T-helper 2 cell treated with Interferon-gamma antibody and Interleukin-4, amounts not matched to agents 5 μg/mL and 100 μg/mL, for 36 hours (primary cell): ENCODE measurements around the gene PYDC1.
"Not testable (repeated sequence)": the region's sequence is repeated elsewhere in the genome, so short reads cannot be mapped to it uniquely, and the experiment has no call there.

Experiments
- DNase-seq: peaks from one replicate; pipeline ENCODE4 v3.0.0; 2021; ENCODE audit warnings: low spot score
- H3K27ac Mint-ChIP-seq: one replicate; pipeline ENCODE4 v1.8.0; 2021; ENCODE audit warnings: mild to moderate bottlenecking, mixed read lengths
- H3K27me3 Mint-ChIP-seq: one replicate; pipeline ENCODE4 v1.8.0; 2021; ENCODE audit warnings: low read depth, mixed read lengths
- H3K36me3 Mint-ChIP-seq: one replicate; pipeline ENCODE4 v1.8.0; 2021; ENCODE audit warnings: low read depth, mixed read lengths
- H3K4me1 Mint-ChIP-seq: one replicate; pipeline ENCODE4 v1.8.0; 2021; ENCODE audit warnings: low read depth, mixed read lengths
- H3K4me3 Mint-ChIP-seq: one replicate; pipeline ENCODE4 v1.8.0; 2022; ENCODE audit warnings: mild to moderate bottlenecking, moderate library complexity, mixed read lengths
- H3K9me3 Mint-ChIP-seq: one replicate; pipeline ENCODE4 v1.8.0; 2021; ENCODE audit warnings: mixed read lengths

PYDC1 gene

GRCh38 chr16:31196324-31197088, 20.4 kb downstream of the PYDC1 start:
- Mint-ChIP-seq H3K27ac (no peak overlapping the region), H3K4me1 (peaks cover 40% of the 10 kb centered on the region), H3K27me3 (no peaks in the 10 kb centered on the region), H3K9me3 (no peaks in the 10 kb centered on the region), H3K4me3 (no peak overlapping the region), H3K36me3 (peaks cover 59% of the 10 kb centered on the region)
- no peak for DNase-seq

GRCh38 chr16:31195861-31196260, 21.1 kb downstream of the PYDC1 start:
- H3K27ac Mint-ChIP-seq: not testable (repeated sequence)
- peaks cover 60% of the 10 kb centered on the region for H3K36me3 Mint-ChIP-seq
- peaks cover 37% of the 10 kb centered on the region for H3K4me1 Mint-ChIP-seq

DNA sequence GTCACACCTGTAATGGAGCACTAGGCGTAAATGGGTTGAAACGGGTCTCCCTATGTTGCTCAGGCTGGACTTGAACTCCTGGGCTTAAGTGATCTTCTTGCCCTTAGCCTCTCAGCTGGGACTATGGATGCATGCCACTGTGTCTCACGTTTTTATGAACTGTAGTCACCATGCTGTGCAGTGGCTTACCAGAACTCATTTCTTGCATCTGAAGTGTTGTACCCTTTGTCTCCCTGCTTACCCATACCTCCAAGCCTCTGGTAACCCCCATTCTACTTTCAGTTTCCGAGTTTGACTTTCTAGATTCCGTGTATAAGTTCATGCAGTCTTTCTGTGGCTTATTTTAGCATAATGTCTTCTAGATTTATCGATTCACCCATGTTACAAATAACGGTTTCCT, 22.0 kb downstream of the PYDC1 start:
- peaks cover 38% of the 10 kb centered on the region for H3K4me1 Mint-ChIP-seq
- H3K27me3 Mint-ChIP-seq: no peaks in the 10 kb centered on the region
- H3K36me3 Mint-ChIP-seq: peaks cover 67% of the 10 kb centered on the region
- no peak for DNase-seq
- H3K9me3 Mint-ChIP-seq: no peaks in the 10 kb centered on the region
- no peak overlapping the region for H3K4me3 Mint-ChIP-seq
- H3K27ac Mint-ChIP-seq: no peak overlapping the region

More at GRCh38 chr16:31195861-31196260, 21.1 kb downstream of the PYDC1 start:
- H3K9me3 Mint-ChIP-seq, H3K27me3 Mint-ChIP-seq, H3K4me3 Mint-ChIP-seq, DNase-seq: not testable (repeated sequence)

DNA sequence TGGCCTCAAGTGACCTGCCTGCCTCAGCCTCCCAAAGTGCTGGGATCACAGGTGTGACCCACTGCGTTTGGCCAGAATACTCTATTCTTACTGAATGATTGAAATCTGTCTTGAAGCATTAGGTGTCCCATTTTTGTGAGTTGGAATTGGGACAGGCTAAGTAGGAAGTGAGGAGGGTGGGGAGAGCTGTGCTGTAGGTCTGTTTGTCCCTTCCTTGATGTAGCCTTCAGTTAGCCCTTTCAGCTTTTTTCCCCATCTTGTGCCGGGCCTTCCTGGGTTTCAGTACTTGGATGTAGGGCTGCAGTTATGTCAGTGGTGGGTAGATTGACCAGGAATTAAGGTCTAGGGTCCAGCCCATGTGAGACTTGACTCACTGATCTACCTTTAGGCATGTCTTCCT, 23.1 kb downstream of the PYDC1 start:
- Mint-ChIP-seq H3K4me3 (no peak overlapping the region), H3K27ac (no peak overlapping the region), H3K36me3 (peaks cover 69% of the 10 kb centered on the region), H3K27me3 (no peaks in the 10 kb centered on the region), H3K9me3 (no peaks in the 10 kb centered on the region), H3K4me1 (peaks cover 37% of the 10 kb centered on the region)
- no peak for DNase-seq

GRCh38 chr16:31192856-31193642, 23.9 kb downstream of the PYDC1 start:
- H3K27me3 Mint-ChIP-seq: no peaks in the 10 kb centered on the region
- H3K36me3 Mint-ChIP-seq: peaks cover 77% of the 10 kb centered on the region
- no peak overlapping the region for H3K4me3 Mint-ChIP-seq
- H3K9me3 Mint-ChIP-seq: no peaks in the 10 kb centered on the region
- no peak overlapping the region for H3K27ac Mint-ChIP-seq
- H3K4me1 Mint-ChIP-seq: peaks cover 31% of the 10 kb centered on the region
- DNase-seq: no peak

GRCh38 chr16:31191697-31192428, 25.1 kb downstream of the PYDC1 start:
- Mint-ChIP-seq H3K27me3 (no peaks in the 10 kb centered on the region), H3K27ac (no peak overlapping the region), H3K9me3 (no peaks in the 10 kb centered on the region), H3K4me3 (no peak overlapping the region), H3K4me1 (peaks cover 34% of the 10 kb centered on the region), H3K36me3 (peaks cover 85% of the 10 kb centered on the region)
- no peak for DNase-seq

GRCh38 chr16:31190818-31191444, 26.0 kb downstream of the PYDC1 start:
- Mint-ChIP-seq H3K4me1 (peaks cover 41% of the 10 kb centered on the region), H3K27ac (peak overlapping the region; percentile 69), H3K36me3 (peaks cover 87% of the 10 kb centered on the region), H3K9me3 (no peaks in the 10 kb centered on the region), H3K4me3 (no peak overlapping the region), H3K27me3 (no peaks in the 10 kb centered on the region)
- DNase-seq: no peak

DNA sequence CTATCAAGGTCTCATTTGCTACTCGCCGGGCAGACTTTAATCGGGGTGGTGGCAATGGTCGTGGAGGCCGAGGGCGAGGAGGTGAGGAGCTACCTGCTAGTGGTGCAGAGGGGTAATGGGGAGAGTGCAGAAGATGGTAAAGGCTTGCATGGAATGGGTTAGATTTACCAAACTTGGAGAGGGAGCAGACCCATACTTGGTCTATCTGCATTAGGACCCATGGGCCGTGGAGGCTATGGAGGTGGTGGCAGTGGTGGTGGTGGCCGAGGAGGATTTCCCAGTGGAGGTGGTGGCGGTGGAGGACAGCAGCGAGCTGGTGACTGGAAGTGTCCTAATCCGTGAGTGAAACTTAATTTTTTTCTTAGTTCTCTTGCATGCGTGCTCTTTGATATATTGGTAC, 26.9 kb downstream of the PYDC1 start:
- Mint-ChIP-seq H3K9me3 (no peaks in the 10 kb centered on the region), H3K27ac (peak overlapping the region; percentile 21), H3K4me1 (peaks cover 48% of the 10 kb centered on the region), H3K27me3 (no peaks in the 10 kb centered on the region), H3K36me3 (peaks cover 90% of the 10 kb centered on the region), H3K4me3 (no peak overlapping the region)
- no peak for DNase-seq

DNA sequence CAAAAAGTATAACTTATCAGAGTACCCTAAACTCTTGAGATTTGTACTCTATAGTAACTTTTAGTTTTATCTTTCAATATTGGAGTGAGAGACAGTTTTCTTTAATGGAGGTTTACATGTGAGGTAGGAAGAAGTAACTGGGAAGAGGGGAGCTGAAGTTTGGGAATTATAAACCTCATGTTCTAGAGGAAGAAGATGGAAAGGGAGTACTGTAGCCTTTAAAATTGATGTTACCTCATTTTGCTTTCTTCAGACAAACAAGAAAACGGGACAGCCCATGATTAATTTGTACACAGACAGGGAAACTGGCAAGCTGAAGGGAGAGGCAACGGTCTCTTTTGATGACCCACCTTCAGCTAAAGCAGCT, 27.5 kb downstream of the PYDC1 start:
- Mint-ChIP-seq H3K27ac (peak overlapping the region; percentile 13), H3K27me3 (no peaks in the 10 kb centered on the region), H3K9me3 (no peaks in the 10 kb centered on the region), H3K36me3 (peaks cover 91% of the 10 kb centered on the region), H3K4me3 (no peak overlapping the region), H3K4me1 (peaks cover 54% of the 10 kb centered on the region)
- DNase-seq: no peak

GRCh38 chr16:31188450-31189411, 28.2 kb downstream of the PYDC1 start:
- H3K4me3 Mint-ChIP-seq: no peak overlapping the region
- no peaks in the 10 kb centered on the region for H3K9me3 Mint-ChIP-seq
- H3K4me1 Mint-ChIP-seq: peaks cover 56% of the 10 kb centered on the region
- H3K27ac Mint-ChIP-seq: peak overlapping the region; percentile 13
- H3K27me3 Mint-ChIP-seq: no peaks in the 10 kb centered on the region
- no peak for DNase-seq
- peaks cover 89% of the 10 kb centered on the region for H3K36me3 Mint-ChIP-seq

DNA sequence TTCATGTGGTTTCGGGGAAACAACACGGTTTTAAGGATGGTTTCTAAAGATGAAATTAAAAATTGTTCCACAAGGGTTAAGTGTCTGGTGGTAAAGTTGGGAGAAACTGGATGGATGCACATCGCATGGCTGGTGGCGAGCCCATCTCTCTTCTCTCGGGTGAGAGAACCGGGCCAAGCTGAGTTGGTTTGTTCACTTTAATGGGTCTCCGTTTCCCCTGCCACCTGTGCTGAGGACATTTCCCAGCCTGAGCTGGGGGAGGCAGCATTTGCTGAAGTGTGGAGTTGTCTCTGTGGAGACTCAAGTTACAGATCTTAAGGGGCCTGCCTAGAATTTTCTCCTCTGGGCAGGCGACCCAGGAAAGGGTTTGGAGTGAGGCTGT, 29.1 kb downstream of the PYDC1 start:
- no peaks in the 10 kb centered on the region for H3K27me3 Mint-ChIP-seq
- no peaks in the 10 kb centered on the region for H3K9me3 Mint-ChIP-seq
- H3K27ac Mint-ChIP-seq: no peak overlapping the region
- no peak overlapping the region for H3K4me3 Mint-ChIP-seq
- peaks cover 61% of the 10 kb centered on the region for H3K4me1 Mint-ChIP-seq
- DNase-seq: no peak
- H3K36me3 Mint-ChIP-seq: peaks cover 91% of the 10 kb centered on the region

DNA sequence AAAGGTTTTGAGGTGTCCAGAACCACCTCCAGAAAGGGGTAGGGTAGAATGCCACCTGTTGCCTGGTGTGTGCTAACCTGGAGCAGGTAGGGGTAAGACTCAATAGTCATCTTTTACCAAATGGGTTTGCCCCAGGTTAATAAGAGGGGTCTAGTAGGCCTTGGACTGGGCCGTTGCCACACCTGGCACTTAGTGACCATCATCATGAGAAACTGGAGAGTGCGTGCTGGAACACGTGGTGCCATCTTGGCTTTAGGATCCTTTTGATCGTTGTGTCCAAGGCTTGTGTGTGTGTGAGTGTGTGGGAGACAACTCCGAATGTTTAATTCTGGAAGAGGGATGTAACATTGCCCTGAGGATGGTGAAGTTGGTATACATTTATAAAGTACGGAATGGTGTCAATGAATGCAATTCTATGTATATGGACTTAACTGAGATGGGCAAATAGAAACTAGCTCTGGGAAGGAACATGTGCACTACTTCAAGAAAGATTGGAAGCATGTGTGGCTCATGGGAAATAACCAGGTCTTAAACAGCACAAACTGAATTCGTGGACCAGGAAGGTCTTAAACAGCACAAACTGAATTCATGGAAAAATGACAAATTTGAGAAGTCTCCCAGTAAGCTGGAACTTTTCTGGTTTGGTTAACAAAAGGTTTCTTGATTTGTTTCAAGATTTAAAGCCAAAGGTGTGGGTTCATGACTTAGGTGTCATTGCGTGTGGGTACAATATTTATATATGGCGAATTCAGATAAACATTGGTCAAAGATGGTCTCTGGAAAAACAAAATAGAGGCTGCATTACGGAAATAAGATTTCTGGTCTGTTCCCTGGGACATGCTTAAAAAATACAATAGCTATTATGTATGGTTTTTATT, 29.8 kb downstream of the PYDC1 start:
- Mint-ChIP-seq H3K36me3 (peaks cover 95% of the 10 kb centered on the region), H3K4me1 (peaks cover 67% of the 10 kb centered on the region), H3K9me3 (no peaks in the 10 kb centered on the region), H3K27ac (peak overlapping the region; percentile 0), H3K4me3 (no peak overlapping the region), H3K27me3 (no peaks in the 10 kb centered on the region)
- DNase-seq: no peak
